Endothelial cell of coronary artery (primary cell): Measurements from ENCODE around the gene CAPG. TPM values are rescaled to one million over a fixed set of nuclear protein-coding genes. Genes with fewer than 3 reads are reported as not detected.

Experiments
- total RNA-seq: library from RNA; depleted of rRNA; stranded (reverse); fragments of >200 nt; gene quantifications from 2 replicates; pipeline ENCODE4 v1.2.3, GENCODE V29; 2014

CAPG gene
- 28.0 and 53.5 TPM in 2 replicates for total RNA-seq

GRCh38 chr2:85409845-85410583 is at the start of gene CAPG:
CAPG (minus strand) TSS chr2:85410366; CDS start chr2:85402145, 8,221 bp downstream.

GRCh38 chr2:85418132-85419008 is 8.2 kb upstream of the CAPG start, which contains the start of gene SH2D6:
SH2D6 (plus strand) TSS chr2:85418714; CDS start chr2:85429466, 10,752 bp downstream.

DNA sequence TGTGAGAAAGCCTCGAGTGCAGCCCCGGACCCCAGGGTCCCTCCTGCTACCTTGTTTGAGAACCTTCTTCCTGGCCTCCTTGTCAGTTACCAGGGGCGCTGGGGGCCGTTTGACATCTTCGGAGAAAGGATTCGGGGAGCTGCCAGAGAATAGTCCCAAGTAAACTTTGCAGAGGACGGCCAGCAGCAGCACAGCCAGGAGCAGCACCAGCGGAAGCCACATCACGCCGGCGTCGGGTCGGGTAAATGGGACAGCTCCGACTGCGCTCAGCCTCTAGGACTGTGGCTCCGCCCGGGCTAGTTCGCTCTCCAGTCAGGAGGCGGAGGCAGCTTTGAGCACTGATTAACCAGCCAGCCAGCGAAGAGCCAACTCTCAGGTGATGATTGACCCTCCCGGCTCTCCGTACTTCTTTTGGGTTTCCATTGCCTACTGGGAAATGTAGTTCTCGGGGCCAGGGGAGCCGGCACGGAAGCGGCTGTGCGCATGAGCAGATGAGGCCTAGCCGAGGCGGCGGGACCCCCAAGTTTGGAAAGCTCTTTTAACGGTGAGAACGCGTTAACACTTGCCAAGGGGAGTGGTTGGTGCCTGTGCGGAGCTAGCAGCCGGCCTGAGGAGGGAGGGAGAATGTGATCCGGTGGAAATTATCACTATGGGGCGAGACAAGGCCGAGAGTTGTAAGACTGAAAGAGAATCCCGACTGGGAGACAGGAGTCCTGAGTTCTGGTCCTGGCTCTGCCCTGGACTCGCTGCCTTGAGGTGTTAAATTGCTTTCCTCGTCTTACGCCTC is 55.7 kb downstream of the CAPG start, which contains the start of the genes ELMOD3 and RETSAT:
TSS of gene ELMOD3 (plus strand) at position 484 of the 787 bp plus-strand sequence. CDS start 2,430 bp downstream, outside the sequence.
TSS of gene RETSAT (minus strand) at position 243 of the 787 bp plus-strand sequence. CDS start at position 222, 21 bp downstream.

Other genes with a start within 250 kb of the CAPG start
- 93.4 and 127 TPM in 2 replicates for gene TGOLN2, start 82.4 kb downstream of the CAPG start, total RNA-seq
- gene RETSAT, start 55.8 kb downstream of the CAPG start, total RNA-seq, result 42.3 and 49.4 TPM in 2 replicates
- 9.9 and 15.5 TPM in 2 replicates for gene ELMOD3, start 55.6 kb downstream of the CAPG start, total RNA-seq
- gene SH2D6, start 8.3 kb upstream of the CAPG start, total RNA-seq, result 0.27 and 0.28 TPM in 2 replicates
- 66.2 and 114 TPM in 2 replicates for gene MAT2A, start 128.8 kb upstream of the CAPG start, total RNA-seq
- gene GGCX, start 151.1 kb upstream of the CAPG start, total RNA-seq, result 28.2 and 31.2 TPM in 2 replicates
- 16.8 and 20.4 TPM in 2 replicates for gene VAMP8, start 167.2 kb upstream of the CAPG start, total RNA-seq
- 77.6 and 88.9 TPM in 2 replicates for gene VAMP5, start 174.1 kb upstream of the CAPG start, total RNA-seq
- gene RNF181, start 185.4 kb upstream of the CAPG start, total RNA-seq, result 229 and 287 TPM in 2 replicates
- gene TMEM150A, start 192.3 kb upstream of the CAPG start, total RNA-seq, result 6.1 and 8.8 TPM in 2 replicates
- 13.7 and 16.1 TPM in 2 replicates for gene C2orf68, start 201.7 kb upstream of the CAPG start, total RNA-seq
- gene USP39, start 205.8 kb upstream of the CAPG start, total RNA-seq, result 40.5 and 44.3 TPM in 2 replicates